Measurements from ENCODE around the gene TOM1. TPM values are rescaled to one million over a fixed set of nuclear protein-coding genes. Genes with fewer than 3 reads are reported as not detected.

TOM1 gene
- total and polyA plus RNA-seq, 10 of the 15 experiments (the other 5 are each of a cell fraction or from before 2014, with no cell fraction given) = 2.2 to 64.6 (median 40.3) TPM

GRCh38 chr22:35292786-35293185 is 6.9 kb upstream of the TOM1 start (continued):
- TF ChIP-seq, protein P1, sequence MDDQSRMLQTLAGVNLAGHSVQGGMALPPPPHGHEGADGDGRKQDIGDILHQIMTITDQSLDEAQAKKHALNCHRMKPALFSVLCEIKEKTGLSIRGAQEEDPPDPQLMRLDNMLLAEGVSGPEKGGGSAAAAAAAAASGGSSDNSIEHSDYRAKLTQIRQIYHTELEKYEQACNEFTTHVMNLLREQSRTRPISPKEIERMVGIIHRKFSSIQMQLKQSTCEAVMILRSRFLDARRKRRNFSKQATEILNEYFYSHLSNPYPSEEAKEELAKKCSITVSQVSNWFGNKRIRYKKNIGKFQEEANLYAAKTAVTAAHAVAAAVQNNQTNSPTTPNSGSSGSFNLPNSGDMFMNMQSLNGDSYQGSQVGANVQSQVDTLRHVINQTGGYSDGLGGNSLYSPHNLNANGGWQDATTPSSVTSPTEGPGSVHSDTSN (IDR thresholded peaks at IDR 0.05; ENCODE audit: insufficient replicate concordance, low read depth, low read length) = no peak

DNA sequence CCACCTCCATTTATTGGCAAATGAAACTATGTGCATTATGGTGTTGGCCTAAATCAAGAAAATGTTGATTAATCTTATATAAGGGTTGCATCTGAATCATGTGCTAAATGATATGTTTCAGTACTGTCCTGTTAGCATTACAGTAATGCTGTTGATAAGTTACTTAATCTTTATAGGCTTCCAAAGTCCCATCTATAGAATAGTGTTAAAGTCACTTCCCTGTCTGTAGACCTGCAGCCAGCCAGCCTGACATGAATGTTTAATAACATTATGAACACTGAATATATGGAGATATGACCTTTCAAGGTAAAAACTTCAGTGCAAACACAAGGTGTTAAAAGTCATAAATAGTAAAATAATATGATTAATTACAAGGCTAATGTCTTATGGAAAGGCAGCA is 3.6 kb upstream of the TOM1 start:
- RAD21 ChIA-PET (ENCODE audit: unreplicated experiment) = no interaction called here
- Histone ChIP-seq H3K27me3 (replicated peaks in 1 of 2; ENCODE audit: control insufficient read depth in 2 of 2, insufficient read depth in 2 of 2, low read length in 1 of 2) (no peaks in the 10 kb centered on the region), H3K4me1 (ENCODE audit: control insufficient read depth, insufficient read depth, low read length) (peaks cover 4% of the 10 kb centered on the region), H2AFZ (ENCODE audit: control insufficient read depth, low read depth, low read length) (no peak overlapping the region), H3K4me2 (ENCODE audit: control insufficient read depth, insufficient read depth) (no peak overlapping the region), H3K9ac (ENCODE audit: control insufficient read depth, insufficient read depth, low read length) (no peak overlapping the region), H3K36me3 (ENCODE audit: control insufficient read depth in 2 of 2, insufficient read depth in 2 of 2, low read length in 1 of 2) (peaks cover 7 to 18% of the 10 kb centered on the region in 2 experiments; a peak in 3 of 4 replicates), H3K27ac (ENCODE audit: control insufficient read depth, insufficient read depth) (no peak overlapping the region), H3K4me3 (no peak overlapping the region), H3K79me2 (ENCODE audit: control insufficient read depth, insufficient read depth, low read length) (peaks cover 2% of the 10 kb centered on the region), H4K20me1 (ENCODE audit: control insufficient read depth, insufficient read depth) (no peaks in the 10 kb centered on the region), H3K9me3 (replicated peaks; ENCODE audit: control insufficient read depth, insufficient read depth, low read length) (no peaks in the 10 kb centered on the region)
- ATAC-seq (no peak), DNase-seq (ENCODE audit: low read depth, low spot score) (no peak), FAIRE-seq (no peak)
- intact Hi-C loops (cut with micrococcal nuclease; ENCODE audit: unreplicated experiment) (no loop called here), in situ Hi-C loops (cut with MboI) (no loop called here)
- no peak for TF ChIP-seq ESRRA (IDR thresholded peaks at IDR 0.05; ENCODE audit: low read length)
- no peak for TF ChIP-seq GATAD2B (conservative IDR thresholded peaks at IDR 0.05; ENCODE audit: low read depth)
- TF ChIP-seq MYC (IDR thresholded peaks at IDR 0.05; ENCODE audit: insufficient read depth, insufficient read length, insufficient replicate concordance, low read length, severe bottlenecking) = no peak
- TF ChIP-seq ZBED1 (IDR thresholded peaks at IDR 0.05; ENCODE audit: borderline replicate concordance) = no peak
- no peak for TF ChIP-seq DPF2 (IDR thresholded peaks at IDR 0.05)
- no peak for TF ChIP-seq CREB1 (IDR thresholded peaks at IDR 0.05; ENCODE audit: low read depth)
- TF ChIP-seq, protein P1 (IDR thresholded peaks at IDR 0.05; ENCODE audit: insufficient replicate concordance, low read depth, low read length) = no peak
- TF ChIP-seq NR2F1 (conservative IDR thresholded peaks at IDR 0.05) = no peak
- no peak for TF ChIP-seq SP1 (IDR thresholded peaks at IDR 0.05; ENCODE audit: low read depth, low read length)
- TF ChIP-seq PAX8 (IDR thresholded peaks at IDR 0.05) = no peak
- TF ChIP-seq MTA2 (IDR thresholded peaks at IDR 0.05; ENCODE audit: low read depth) = no peak
- no peak for TF ChIP-seq FOXK2 (IDR thresholded peaks at IDR 0.05)
- TF ChIP-seq SPI1 (IDR thresholded peaks at IDR 0.05; ENCODE audit: borderline replicate concordance, insufficient read depth, low read depth, low read length) = no peak
- SMC1A ChIA-PET (ENCODE audit: uncharacterized antibody, unreplicated experiment) = no interaction called here
- POLR2A ChIA-PET = no interaction called here
- BruUV-seq (replicated peaks) = no TSS peak
- CTCF ChIA-PET = no interaction called here

Measured in GM12878 (cell line).